GM12872 (cell line): ENCODE measurements around the gene TACO1.
A peak's percentile ranks its signal among the peaks of the same experiment; 100 is the strongest.

ENCODE experiments used
- TF ChIP-seq, protein P1 (sequence below): IDR thresholded peaks from 3 replicates; pipeline ENCODE4 v1.5.1; 2011; ENCODE audit warnings: low read depth, mild to moderate bottlenecking, low read length, moderate library complexity; ENCODE audit not compliant: insufficient read depth

Gene TACO1

DNA sequence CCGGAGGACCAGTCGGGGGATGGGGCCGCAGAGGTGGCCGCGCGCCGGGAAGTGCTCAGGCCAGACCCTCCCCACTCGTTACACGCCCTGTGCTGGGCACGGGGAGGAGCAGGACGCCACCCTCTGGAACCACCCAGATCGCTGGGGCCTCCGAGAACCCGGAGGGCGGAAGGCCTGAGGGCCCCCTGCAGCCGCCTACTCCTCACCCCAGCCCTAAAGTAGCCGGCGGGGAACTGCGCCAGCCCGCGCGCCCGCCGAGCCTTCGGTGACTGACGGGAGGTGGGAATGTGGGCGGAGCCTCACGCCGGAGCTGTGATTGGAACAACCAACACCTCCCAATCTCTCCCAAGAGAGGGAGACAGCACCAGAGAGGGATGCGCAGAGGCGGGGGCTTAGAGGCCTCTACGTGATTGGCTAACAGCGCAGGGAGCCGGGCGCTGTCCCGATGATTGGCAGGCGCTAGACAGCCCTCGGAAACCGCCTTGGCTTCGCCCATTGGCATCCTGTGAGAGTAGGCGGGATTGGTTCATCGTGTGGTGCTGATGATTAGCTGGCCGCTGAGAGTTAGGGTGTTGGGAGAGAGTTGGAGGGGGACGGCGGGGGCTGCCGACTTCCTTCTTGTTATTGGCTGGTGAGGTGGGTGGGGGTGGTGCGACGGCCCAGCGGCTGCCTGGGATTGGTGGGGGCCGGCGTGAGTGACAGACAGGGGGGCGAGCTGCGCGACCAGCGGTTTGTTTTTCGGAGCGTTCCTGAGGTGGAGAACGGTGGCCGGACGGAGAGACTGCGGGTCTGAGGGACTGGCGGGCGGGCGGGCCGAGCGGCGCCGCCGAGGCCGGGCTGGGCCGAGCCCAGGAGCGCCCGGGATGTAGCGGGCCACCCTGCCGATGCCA lies 21.2 kb downstream of the TACO1 start, which contains the start of gene MAP3K3:
MAP3K3 (plus strand) TSS at position 734 of the 890 bp plus-strand sequence. CDS start 343 bp downstream, outside the sequence.
- TF ChIP-seq, protein P1, sequence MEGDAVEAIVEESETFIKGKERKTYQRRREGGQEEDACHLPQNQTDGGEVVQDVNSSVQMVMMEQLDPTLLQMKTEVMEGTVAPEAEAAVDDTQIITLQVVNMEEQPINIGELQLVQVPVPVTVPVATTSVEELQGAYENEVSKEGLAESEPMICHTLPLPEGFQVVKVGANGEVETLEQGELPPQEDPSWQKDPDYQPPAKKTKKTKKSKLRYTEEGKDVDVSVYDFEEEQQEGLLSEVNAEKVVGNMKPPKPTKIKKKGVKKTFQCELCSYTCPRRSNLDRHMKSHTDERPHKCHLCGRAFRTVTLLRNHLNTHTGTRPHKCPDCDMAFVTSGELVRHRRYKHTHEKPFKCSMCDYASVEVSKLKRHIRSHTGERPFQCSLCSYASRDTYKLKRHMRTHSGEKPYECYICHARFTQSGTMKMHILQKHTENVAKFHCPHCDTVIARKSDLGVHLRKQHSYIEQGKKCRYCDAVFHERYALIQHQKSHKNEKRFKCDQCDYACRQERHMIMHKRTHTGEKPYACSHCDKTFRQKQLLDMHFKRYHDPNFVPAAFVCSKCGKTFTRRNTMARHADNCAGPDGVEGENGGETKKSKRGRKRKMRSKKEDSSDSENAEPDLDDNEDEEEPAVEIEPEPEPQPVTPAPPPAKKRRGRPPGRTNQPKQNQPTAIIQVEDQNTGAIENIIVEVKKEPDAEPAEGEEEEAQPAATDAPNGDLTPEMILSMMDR, result peak; percentile 6; the same call in 1 of the 3 replicates

DNA sequence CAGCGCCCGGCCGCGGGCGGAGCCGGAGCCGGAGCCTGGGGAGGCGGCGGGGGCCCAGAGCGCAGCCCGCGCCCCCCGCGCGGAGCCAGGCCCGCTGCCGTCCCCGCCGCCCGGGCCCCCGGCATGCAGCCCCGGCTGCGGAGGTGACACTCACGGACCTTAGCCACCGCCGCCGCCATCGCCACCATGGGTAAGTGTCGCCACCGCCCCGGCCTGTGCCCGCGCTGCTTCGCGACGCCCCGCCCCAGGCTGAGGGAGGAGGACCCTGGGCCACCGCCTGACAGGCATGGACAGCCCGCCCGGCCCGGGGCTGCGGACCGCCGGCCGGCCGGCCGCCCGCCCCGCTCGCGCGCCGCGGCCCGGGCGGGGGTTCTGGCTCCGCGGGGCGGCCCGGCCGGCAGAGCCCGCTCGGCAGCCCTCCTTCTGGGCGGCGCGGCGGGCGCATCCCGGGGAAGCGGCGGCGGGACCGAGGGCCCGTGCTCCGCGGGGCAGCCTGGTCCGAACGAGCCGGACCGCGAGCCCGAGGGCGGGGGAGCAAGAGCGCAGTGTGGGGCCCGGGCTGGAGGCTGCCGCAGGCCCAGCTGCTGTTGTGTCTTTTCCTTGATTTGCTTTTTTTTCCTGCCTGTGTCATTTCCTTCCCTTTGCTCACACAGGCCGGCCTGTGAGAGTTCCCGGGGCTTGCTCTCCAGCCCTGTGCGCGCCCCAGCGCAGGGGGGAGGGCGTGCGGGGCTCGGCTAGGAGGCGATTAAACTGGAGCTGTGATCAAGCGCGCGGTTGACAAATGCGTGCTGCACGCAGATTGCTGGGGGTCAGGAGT lies 22.1 kb downstream of the TACO1 start:
- TF ChIP-seq, protein P1, result no peak

DNA sequence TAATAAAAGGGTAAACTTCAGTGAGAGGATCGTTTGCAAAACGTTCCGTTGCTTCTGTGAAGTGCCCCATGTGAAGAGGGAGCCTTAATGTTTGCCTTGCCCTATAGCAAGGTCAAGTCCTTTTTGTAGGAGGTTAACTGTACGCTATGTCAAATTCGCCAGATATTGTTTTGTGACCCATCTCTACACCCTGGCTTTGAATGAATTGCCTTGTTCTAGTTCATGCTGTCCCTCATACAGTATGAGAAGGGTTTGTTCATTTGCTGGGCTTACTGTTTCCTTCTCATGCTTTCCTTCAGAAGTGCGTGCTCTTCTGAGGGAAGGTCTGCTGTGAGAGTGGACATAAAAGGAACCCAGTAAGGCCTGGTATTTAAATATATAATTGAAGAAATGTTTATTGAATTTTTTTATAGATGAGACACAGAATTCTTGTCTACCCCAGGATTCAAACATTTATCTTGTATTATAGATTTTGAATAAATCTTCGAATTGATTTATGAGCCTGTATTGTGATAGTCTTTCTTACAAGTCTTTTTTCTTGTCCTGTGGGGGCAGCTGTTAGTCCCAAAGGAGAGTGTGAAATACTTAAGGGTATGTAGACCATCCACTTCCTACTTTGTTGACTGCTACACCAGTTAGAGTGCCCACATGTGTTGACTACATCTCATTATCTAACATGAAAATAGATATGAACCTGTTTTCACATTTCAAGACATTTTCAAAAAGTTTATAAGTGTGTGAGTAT lies 23.3 kb downstream of the TACO1 start:
- TF ChIP-seq, protein P1, result no peak

DNA sequence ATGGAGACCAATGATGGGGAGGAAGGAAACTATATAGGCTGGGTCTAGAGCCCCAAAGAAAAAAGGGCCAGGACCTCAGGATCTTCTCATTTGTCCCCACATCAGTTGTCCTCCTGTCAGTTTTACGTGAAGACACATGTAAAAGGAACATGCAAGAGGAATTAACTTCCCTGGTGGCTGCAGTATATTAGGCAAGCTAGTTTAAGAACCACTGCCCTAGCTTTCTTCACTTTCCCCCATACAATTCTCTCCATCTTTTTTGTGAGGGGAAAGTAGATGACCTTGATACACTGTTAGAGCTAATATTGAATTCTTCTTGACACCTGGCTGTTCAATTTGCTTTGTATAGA lies 23.8 kb downstream of the TACO1 start:
- TF ChIP-seq, protein P1, result no peak

DNA sequence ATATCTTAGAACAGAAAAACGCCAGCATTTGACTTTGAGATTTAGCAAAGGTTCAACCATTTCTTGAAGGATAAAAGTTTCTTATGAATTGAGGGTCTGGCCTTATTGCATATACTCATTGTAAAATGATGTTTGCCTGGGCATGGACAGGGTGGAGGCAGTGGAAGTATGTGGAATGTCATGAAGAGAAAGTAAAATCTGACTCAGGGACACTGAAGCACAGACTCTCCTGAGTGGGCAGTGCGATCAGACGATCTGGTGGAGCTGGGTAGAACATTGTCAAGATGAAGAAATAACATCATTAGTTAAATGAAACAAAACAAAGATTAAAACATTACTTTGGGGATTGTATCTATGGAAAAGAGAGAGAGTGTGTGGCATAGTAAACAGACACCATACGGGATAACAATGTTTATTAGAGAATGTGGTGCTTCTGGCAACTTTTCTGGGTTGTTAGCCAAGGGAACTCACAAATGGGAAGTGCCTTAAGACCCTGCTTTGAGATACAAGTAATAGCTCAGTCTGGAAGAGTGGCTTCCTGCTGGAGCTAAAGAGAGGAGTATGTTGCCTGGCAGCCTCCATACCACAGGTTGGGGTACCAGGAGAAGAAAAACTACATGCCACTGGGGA lies 26.0 kb downstream of the TACO1 start:
- TF ChIP-seq, protein P1, result no peak

DNA sequence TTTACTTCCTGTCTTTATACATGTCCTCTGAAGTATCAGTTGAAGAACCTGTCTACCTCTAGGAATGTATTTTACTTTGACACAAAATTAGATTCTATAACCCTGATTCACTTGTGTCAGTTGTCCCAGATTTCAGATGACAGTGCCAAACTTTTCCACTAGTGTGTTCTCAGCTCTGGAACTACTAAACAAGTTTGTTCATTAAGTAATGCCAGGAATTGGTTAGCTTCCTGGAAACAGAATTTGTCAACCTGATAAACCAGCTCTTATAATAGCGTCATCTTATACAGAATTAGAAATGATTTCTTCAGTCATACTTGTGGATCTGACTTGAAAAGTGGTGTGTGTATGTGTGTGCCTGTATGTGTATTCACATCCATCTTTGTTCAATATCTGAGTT lies 28.9 kb downstream of the TACO1 start:
- TF ChIP-seq, protein P1, result no peak
